Caki2 (cell line): ENCODE data around the gene UAP1L1. TPM values are rescaled to one million over a fixed set of nuclear protein-coding genes. Genes with fewer than 3 reads are reported as not detected.

Experiments used
- DNase-seq: peaks from one replicate; pipeline ENCODE4 v3.0.0-alpha.2; 2015; ENCODE audit warnings: low read depth
- in situ Hi-C: cut with HindIII; loops from 2 replicates; pipeline ENCODE4 v1.10.0; 2016; ENCODE audit warnings: low sequenced_read_pairs, low pct_unique_long_range_greater_than_20kb, mixed read lengths
- total RNA-seq: library from RNA; depleted of rRNA; stranded (reverse); fragments of >200 nt; shearing (Covaris generic); gene quantifications from 2 replicates; pipeline ENCODE4 v1.2.3, GENCODE V29; 2014; ENCODE audit warnings: low replicate concordance

The UAP1L1 gene
- total RNA-seq, 1 experiment from 2014 or later, result 2.1 TPM

DNA sequence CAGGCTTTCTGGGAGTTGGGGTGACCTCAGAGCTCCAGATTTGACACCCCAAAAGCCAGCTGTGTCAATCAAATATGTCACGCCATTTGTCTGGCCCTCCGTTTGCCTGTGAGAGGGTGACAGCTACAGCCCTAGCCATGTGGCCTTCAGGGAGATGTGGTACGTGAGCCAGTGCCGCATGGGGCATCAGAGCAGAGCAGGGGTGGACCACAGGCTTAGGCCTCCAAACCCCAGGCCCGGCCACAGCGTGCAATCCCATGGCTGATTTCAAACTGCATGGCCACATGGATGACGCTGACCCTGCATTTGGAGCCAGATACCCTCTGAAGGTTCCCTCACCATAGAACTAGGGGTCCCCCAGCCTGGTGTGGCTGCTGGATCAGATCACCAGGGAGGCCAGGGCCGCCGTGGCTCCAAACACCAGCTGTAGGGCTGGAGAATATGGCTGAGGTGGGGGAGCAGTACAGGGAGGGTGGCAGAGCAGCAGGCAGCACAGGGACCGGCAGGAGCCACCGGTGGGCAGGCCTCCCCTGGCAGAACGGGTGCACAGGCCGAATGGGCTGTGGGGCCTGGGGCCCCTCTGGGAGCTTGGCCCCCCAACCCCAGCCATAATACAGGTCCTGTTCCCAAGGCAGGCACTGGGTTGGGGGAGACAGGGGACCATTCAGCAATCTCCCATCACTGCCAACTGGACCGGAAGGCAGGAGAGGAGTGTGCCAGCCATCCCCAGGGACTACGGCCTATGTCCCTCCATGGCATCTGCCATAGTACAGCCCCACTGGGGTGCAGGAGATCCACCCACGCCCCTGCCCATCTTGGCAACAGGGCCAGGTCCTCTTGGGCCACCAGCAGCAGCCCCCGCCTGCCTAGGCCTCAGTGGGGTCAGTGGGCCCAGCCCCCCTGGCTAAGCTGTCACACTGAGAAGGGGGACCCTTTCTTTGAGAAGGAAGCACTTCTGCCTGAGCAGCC is 8.5 kb upstream of the UAP1L1 start:
- no peak for DNase-seq
- in situ Hi-C loops, result no loop called here

DNA sequence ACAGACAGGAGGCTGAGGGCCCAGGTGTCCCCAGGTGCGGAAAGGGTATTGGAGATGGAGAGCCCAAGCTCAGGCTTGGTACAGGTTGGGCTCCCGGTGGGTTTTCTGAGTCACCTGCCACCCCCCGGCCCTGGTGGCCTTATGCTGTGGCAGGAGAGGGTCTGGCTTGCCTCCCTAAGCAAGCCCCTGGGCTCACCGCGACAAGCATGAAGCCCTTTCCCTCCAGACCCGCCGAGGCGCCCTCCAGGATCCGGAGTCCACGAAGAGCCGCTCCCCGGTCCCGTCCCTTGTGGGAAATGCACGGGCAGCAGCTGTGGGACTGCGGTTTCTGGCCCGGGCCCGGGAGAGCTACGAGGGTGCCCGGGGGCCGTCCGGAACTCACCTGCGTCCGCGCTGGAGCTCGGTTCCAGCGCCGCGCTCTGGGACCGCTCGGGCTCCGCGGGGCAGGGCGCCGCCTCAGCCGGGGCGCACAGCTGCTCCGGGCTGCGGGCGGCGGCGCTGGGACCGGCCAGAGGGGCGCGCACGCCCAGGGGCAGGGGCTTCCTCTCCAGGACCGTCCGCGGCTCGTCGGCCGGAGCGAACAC is 7.7 kb upstream of the UAP1L1 start:
- no peak for DNase-seq
- in situ Hi-C loops, result no loop called here

DNA sequence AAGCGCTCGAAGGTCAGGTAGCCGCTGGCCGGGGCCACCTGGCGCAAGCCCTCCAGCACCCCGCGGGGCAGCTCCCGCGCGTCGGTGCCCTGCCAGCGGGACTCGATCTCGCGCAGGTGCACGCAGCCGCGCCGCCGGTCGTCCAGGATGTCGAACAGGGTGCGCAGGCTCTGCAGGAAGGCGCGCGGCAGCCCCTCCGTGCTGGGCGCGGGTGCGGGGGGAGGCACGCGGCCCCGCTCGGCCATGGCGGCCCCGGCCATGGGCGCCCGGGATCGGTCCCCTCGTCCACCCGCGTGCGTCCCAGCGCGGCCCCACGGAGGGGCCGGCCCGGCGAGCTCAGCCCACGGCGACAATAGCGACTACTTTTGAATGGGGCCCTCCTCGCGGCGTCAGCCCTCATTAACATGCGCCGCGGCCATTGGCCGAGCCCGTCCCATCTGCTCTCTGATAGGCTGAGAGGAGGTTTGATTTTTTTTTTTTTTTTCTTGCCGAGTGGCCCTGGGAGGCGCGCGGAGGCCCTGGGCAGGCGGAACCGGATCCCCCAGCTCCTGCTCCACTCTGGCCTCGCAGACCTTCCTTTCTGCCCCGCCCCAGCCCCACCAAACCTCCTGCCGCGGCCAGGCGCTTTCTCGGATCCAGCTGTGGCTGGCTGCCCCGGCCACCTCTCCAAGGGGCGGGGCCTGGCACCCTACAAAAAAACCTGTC is 7.0 kb upstream of the UAP1L1 start, which contains the start of gene SAPCD2:
Gene SAPCD2, minus strand, starts transcription at position 357 of the 705 bp plus-strand sequence. Its CDS starts 97 bp downstream, at position 260.
- in situ Hi-C loops, result no loop called here
- DNase-seq, result peak; percentile 96

DNA sequence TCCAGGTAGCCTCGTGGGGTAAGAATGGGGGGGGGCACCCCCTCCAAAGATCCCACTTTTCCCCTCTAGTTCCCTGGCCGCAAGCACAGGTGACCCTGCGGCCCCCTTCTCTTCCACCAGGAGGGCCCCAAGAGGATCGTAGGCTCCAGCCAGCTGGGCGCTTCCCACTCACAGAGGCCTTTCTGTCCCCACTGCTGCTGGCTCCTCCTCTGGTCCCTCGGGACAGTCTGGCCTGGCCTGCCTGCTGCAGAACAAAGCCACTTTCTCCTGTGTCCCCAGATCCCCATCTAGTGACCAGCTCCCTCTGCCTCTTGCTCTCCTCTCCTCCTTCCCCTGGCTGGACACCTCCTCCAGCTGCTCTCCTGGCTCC is 6.4 kb upstream of the UAP1L1 start:
- in situ Hi-C loops, result no loop called here
- DNase-seq, result no peak

DNA sequence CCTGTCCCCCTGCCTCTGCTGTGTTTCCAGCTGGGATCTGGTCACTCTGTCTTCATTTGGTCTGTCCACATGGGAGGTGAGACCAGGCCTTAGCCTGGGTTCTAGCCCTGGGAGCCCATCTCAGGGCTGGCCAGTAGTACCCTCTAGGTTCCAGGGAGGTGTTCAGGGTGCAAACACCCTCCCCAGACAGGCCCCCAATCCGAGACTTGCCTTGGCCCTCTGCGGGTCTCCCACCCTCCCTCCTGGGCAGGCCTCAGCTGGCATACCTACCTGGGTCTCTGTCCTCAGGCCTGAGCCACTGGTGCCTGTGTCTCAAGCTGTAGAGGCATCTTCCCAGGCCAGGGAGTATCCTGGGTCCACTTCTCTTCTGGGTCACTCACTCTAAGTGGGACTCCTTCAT is 6.0 kb upstream of the UAP1L1 start:
- DNase-seq, result no peak
- in situ Hi-C loops, result no loop called here

DNA sequence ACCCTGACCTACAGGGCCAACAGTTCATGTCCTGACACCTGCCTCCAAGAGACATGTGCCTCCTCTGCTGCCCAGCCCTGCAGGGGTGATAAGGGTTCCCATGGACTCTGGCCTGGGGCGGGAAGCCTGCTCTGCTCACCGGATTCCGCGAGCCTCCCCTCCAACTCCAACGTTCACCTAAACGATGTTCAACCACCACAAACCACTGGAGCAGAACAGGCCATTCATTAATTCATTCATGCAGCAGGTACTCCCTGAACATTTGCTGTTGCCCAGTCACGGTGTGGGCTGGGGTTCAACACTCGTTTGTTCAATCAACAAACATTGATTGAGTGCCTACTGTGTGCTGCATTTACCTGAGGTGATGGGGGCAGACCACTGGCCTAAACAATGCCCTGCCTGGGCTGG is 3.3 kb upstream of the UAP1L1 start:
- in situ Hi-C loops, result no loop called here
- DNase-seq, result no peak

DNA sequence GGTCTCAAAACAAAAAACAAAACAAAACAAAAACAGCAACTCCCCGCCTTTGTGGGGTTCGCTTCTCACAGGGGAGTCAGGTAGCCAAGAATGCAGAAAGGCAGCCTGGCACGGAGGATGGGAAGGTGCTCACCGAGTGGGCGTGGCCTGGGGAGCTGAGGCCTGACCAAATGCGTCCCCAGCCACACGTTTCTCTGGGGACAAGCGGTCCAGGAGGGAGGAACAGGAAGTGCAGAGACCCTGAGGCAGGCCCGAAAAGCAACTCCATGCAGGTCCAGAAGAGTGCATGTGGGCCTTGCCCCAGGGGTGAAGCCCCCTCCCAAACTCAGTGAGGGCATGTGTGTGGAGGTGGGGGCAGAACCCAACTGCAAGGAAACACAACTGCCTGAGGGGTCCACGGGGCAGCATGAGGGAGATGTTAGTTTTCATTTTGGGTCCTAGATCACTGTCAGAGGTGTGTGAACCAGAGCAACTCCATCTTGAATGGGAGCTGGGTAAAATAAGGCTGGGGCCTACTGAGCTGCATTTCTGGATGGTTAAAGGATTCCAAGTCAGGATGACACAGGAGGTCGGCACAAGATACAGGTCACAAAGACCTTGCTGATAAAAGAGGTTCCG is 2.6 kb upstream of the UAP1L1 start:
- no peak for DNase-seq

DNA sequence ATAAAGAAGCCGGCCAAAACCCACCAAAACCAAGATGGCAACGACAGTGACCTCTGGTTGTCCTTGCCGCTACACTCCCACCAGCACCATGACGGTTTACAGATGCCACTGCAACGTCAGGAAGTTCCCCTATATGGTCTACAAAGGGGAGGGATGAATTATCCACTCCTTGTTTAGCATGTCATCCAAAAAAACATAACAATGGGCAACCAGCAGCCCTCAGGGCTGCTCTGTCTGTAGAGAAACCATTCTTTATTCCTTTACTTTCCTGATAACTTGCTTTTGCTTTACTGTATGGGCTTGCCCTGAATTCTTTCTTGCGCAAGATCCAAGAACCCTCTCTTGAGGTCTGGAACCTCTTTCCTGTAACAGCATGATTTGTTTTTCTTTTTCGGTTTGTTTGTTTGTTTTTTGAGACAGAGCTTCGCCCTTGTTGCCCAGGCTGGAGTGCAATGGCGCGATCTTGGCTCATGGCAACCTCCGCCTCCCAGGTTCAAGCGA is 2.0 kb upstream of the UAP1L1 start:
- in situ Hi-C loops, result no loop called here
- no peak for DNase-seq

More for the DNA sequence above, 2.6 kb upstream of the UAP1L1 start:
- in situ Hi-C loops, result no loop called here

DNA sequence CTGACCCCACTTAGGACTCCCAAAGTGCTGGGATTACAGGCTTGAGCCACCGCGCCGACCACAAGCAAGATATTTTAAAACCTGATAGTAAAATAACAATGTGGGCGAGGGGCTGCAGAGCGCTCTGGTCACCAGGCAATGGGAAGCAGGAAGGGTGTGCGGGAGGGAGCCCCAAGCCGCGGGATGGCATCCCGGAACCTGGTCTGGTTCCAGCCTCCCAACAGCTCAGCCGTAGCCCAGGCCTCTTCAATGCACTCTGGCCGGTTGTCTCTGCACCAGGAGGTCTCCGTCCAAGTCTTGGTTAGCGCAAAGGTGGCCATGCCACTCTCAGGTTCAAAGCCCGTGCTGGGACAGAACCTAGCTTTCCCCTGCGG is 694 bp upstream of the UAP1L1 start:
- in situ Hi-C loops, result no loop called here
- DNase-seq, result no peak

DNA sequence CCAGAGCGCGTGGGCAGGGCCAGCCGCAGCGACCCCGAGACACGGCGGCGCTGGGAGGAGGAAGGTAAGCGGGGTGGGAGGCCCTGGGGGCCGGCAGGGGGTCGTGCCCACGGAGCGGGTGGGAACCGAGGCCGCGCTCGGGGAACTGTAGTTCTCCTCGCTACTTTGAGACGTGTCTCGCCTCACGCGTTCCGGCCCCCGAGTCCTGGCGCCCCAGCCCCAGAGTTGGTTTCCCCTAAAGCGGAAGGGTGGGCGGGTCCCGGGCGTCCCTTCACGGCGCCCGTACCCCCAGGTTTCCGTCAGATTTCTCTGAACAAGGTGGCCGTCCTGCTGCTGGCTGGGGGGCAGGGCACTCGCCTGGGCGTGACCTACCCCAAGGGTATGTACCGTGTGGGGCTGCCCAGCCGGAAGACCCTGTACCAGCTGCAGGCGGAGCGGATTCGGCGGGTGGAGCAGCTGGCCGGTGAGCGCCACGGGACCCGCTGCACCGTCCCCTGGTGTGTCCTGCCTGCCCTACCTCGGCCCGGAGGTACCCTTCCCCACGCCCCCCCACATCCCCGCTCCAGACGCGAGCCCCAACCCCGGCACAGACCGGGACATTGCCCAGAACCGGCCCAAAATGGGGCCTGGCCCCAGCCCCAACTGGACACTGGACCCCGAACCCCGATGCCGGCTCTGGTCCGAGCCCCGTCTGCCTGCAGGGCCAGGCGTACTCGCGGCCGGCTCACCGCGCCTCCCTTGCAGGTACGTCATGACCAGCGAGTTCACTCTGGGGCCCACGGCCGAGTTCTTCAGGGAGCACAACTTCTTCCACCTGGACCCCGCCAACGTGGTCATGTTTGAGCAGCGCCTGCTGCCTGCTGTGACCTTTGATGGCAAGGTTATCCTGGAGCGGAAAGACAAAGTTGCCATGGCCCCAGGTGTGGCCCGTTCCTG is 709 bp downstream of the UAP1L1 start:
- no peak for DNase-seq
- in situ Hi-C loops, result no loop called here

DNA sequence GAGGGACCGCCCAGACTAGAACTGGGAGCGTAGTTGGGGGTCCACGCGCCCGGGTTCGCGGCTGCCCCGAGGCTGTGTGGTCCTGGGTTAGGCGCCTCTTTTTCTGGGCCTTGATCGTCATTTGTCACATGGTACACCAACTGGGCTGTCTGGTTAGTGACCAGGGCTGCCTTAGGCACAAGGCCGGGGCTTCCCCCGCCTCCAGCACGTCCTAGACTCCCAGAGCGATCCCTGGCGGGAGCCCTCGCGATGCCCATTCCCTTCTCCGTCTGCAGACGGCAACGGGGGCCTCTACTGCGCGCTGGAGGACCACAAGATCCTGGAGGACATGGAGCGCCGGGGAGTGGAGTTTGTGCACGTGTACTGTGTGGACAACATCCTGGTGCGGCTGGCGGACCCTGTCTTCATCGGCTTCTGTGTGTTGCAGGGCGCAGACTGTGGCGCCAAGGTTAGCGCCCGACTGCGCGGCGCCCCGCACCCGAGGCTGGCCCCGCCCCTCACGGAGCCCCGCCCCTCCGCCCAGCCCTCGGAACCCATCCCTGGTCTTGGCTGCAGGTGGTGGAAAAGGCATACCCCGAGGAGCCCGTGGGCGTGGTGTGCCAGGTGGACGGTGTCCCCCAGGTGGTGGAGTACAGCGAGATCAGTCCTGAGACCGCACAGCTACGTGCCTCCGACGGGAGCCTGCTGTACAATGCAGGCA is 1.5 kb downstream of the UAP1L1 start:
- DNase-seq, result no peak
- in situ Hi-C loops, result no loop called here

DNA sequence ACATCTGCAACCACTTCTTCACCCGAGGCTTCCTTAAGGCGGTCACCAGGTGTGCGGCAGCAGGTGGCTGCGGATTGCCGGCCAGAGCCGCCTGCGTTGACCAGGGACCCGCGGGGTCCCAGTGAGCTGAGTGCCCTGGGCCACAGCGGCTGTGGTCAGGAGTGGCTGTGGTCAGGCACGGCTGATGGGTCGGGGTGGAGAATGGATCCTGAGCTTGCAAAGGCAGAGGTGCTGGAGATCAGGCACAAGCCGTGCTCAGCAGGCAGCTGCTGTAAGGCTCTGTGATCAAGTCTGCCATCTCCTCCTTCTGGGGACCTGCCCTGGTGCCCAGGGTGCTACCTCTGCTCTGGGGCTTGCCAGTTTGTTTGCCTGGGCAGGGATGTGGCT is 2.1 kb downstream of the UAP1L1 start:
- DNase-seq, result no peak
- in situ Hi-C loops, result no loop called here

DNA sequence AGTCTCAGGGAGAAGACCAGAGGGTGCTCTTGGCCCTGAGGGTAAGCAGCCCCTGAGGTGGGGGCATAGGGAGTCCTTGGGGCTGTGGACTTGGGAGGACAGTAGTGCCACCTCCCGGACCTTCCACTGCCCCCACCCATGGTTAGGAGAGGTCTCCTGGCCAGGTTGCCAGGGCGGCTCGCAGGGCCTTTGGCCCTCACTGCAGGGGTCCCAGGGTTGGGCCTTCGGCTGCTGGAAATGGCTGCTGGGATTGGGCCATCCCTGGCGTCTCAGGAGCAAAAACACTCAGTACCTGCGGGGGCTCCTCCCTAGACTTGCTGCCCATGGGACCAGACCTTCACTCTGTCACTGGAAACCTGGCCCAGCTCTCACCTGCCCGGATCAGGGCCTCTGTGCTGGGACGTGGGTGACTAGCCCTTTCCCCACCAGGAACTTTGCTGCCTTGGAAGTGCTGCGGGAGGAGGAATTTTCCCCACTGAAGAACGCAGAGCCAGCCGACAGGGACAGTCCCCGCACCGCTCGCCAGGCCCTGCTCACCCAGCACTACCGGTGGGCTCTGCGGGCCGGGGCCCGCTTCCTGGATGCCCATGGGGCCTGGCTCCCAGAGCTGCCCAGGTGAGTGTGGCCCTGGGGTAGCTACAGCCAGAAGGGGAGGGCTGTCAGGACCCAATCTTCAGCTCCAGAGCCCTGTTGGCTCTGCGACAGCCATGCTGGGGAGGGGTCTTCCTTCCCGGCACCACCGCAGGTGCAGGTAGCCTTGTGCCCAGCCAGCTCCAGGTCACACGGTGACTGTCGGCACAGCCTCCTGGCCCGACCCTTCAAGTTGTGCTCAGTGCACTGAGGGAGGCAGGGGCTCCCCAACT is 3.2 kb downstream of the UAP1L1 start:
- in situ Hi-C loops, result no loop called here
- no peak for DNase-seq

DNA sequence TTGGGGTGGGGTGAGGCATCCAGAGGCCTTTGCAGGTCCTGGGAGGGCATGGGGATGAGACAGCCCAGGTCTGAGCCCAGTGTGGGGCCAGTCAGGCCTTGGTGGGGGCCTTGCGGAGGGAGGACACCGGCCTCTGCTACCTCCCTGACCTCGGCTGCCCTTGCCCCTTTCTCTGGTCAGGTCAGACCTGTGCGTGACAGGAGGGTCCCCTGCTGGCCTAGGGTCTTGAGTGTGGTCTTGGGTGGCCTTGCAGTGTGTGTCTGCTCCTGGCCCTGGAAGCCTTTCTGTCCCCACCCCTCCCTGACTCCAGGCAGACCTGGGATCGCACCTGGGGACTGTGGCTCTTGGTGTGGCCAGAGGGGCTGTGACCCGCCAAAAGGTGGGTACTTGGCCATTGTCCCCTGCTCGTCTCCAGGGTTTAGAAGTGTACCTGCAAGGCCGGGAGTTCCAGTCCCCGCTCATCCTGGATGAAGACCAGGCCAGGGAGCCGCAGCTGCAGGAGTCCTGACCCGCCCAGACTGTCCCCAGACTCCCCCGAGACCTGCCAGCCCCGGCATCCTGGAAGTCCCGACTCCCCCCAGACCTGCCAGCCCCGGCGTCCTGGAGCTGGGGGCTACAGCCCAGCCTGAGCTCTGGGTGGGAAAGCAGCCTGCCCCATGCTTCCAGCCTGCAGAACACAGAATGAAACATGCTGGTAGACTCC is 5.1 kb downstream of the UAP1L1 start:
- DNase-seq, result no peak
- in situ Hi-C loops, result no loop called here

DNA sequence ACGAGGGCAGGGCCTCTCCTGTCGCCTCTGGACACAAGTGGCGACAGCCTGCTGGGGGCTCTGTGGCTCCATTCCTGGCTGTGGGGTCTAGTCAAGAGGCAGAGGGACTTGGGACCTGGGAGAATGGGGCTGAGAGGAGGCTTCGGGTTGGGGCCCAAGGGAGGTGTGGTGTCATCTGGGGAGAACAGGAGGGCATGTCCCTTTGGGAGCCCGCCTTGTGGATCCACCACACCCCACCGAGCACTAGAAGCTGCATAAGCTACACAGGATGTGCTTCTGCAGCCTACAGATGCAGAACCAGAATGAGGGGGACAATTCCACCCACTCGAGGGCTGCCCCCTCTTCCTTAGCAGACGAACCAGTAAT is 5.6 kb downstream of the UAP1L1 start:
- no peak for DNase-seq
- in situ Hi-C loops, result no loop called here
